Measurements from ENCODE around the gene MRPL32. TPM values are rescaled to one million over a fixed set of nuclear protein-coding genes. Genes with fewer than 3 reads are reported as not detected.

Gene MRPL32
- total RNA-seq, 3 donors from 2014 or later = 49.0 to 57.7 (median 51.1) TPM

GRCh38 chr7:42925630-42926029 lies 6.5 kb upstream of the MRPL32 start:
- Histone ChIP-seq H3K36me3 (no peaks in the 10 kb centered on the region), H3K4me3 (no peak overlapping the region), H3K9me3 (no peaks in the 10 kb centered on the region), H3K4me1 (peaks cover 0 to 5% of the 10 kb centered on the region in 2 donors), H3K27me3 (no peaks in the 10 kb centered on the region), H3K27ac (no peak overlapping the region)
- DNase-seq (ENCODE audit: low spot score in 2 of 2) = no peak
- TF ChIP-seq POLR2A (IDR thresholded peaks at IDR 0.05) (no peak), POLR2AphosphoS5 (IDR thresholded peaks at IDR 0.05) (no peak)
- TF ChIP-seq, protein P1, sequence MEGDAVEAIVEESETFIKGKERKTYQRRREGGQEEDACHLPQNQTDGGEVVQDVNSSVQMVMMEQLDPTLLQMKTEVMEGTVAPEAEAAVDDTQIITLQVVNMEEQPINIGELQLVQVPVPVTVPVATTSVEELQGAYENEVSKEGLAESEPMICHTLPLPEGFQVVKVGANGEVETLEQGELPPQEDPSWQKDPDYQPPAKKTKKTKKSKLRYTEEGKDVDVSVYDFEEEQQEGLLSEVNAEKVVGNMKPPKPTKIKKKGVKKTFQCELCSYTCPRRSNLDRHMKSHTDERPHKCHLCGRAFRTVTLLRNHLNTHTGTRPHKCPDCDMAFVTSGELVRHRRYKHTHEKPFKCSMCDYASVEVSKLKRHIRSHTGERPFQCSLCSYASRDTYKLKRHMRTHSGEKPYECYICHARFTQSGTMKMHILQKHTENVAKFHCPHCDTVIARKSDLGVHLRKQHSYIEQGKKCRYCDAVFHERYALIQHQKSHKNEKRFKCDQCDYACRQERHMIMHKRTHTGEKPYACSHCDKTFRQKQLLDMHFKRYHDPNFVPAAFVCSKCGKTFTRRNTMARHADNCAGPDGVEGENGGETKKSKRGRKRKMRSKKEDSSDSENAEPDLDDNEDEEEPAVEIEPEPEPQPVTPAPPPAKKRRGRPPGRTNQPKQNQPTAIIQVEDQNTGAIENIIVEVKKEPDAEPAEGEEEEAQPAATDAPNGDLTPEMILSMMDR (IDR thresholded peaks at IDR 0.05) = no peak
- intact Hi-C loops (cut with DNase I; ENCODE audit: low total_unique reads) = loop anchor here (2.0 kb wide), 1 partner anchor 13 kb away; no protein-coding TSS in a partner anchor

DNA sequence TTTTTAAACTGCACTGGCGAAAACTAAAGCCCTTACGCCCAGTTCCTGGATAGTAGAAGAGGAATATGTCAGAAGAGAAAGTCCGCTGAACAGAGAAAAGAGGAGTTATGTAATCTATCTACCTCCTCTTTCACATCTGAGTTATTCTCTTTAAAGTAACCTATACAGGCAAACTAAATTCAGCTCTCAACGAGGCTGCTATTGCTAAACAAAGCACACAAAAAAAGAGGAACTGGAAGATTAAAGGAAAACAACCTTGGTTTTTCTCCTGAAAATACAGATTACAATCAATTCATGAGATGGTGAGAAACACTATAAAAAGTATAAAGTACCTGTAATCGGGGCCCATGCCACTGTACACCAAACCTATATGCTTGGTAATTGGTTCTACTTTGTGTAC lies 6.0 kb upstream of the MRPL32 start:
- Histone ChIP-seq H3K4me1 (peaks cover 0 to 5% of the 10 kb centered on the region in 2 donors), H3K27ac (no peak overlapping the region), H3K36me3 (no peaks in the 10 kb centered on the region), H3K9me3 (no peaks in the 10 kb centered on the region), H3K4me3 (no peak overlapping the region), H3K27me3 (no peaks in the 10 kb centered on the region)
- intact Hi-C loops (cut with DNase I; ENCODE audit: low total_unique reads) = no loop called here
- TF ChIP-seq POLR2AphosphoS5 (IDR thresholded peaks at IDR 0.05) = no peak
- TF ChIP-seq, protein P1 (IDR thresholded peaks at IDR 0.05) = no peak
- TF ChIP-seq POLR2A (IDR thresholded peaks at IDR 0.05) = no peak
- DNase-seq (ENCODE audit: low spot score in 2 of 2) = no peak

GRCh38 chr7:42928754-42929153 lies 3.4 kb upstream of the MRPL32 start:
- no peaks in the 10 kb centered on the region for H3K9me3 ChIP-seq
- no peaks in the 10 kb centered on the region for H3K36me3 ChIP-seq
- intact Hi-C loops (cut with DNase I; ENCODE audit: low total_unique reads) = no loop called here
- no peak overlapping the region for H3K27ac ChIP-seq
- H3K27me3 ChIP-seq = no peaks in the 10 kb centered on the region
- no peak for DNase-seq (ENCODE audit: low spot score in 2 of 2)
- peaks cover 5 to 6% of the 10 kb centered on the region in 2 donors for H3K4me1 ChIP-seq
- no peak overlapping the region for H3K4me3 ChIP-seq
- TF ChIP-seq, protein P1 (IDR thresholded peaks at IDR 0.05) = no peak
- TF ChIP-seq POLR2AphosphoS5 (IDR thresholded peaks at IDR 0.05) (no peak), POLR2A (IDR thresholded peaks at IDR 0.05) (no peak)

GRCh38 chr7:42929449-42929848 lies 2.7 kb upstream of the MRPL32 start:
- peak overlapping the region in 1 of 3 donors; percentile 13 for H3K4me3 ChIP-seq
- no peaks in the 10 kb centered on the region for H3K9me3 ChIP-seq
- DNase-seq (ENCODE audit: low spot score in 2 of 2) = no peak
- TF ChIP-seq POLR2A (IDR thresholded peaks at IDR 0.05) = no peak
- TF ChIP-seq, protein P1 (IDR thresholded peaks at IDR 0.05) = no peak
- no peaks in the 10 kb centered on the region for H3K36me3 ChIP-seq
- H3K27ac ChIP-seq = no peak overlapping the region
- intact Hi-C loops (cut with DNase I; ENCODE audit: low total_unique reads) = no loop called here
- H3K27me3 ChIP-seq = no peaks in the 10 kb centered on the region
- peaks cover 5 to 8% of the 10 kb centered on the region in 2 donors for H3K4me1 ChIP-seq

- intact Hi-C loops (cut with DNase I; ENCODE audit: low total_unique reads) = no loop called here
- Histone ChIP-seq H3K9me3 (no peaks in the 10 kb centered on the region), H3K4me1 (peaks cover 5 to 8% of the 10 kb centered on the region in 2 donors), H3K36me3 (no peaks in the 10 kb centered on the region), H3K27ac (no peak overlapping the region), H3K27me3 (no peaks in the 10 kb centered on the region), H3K4me3 (peak overlapping the region; percentile 89 to 97 (median 90))
- DNase-seq (ENCODE audit: low spot score in 2 of 2) = no peak
- no peak for TF ChIP-seq POLR2A (IDR thresholded peaks at IDR 0.05)
- no peak for TF ChIP-seq POLR2AphosphoS5 (IDR thresholded peaks at IDR 0.05)
- TF ChIP-seq, protein P1 (IDR thresholded peaks at IDR 0.05) = no peak
Measured at GRCh38 chr7:42930889-42931288, 1.3 kb upstream of the MRPL32 start.

Measured in breast epithelium (tissue), 4 donors.